OCI-LY1 (cell line): Measurements from ENCODE around the gene ARHGAP6.

Experiments
- H2AFZ ChIP-seq: fragments of 200-600 bp; sonication (generic), shearing (Covaris generic); 2 replicates; pipeline ENCODE4 v1.6.0; 2014; ENCODE audit warnings: antibody characterized with exemption, mild to moderate bottlenecking, low read length
- H3F3A ChIP-seq: fragments of 200-600 bp; sonication (generic), shearing (Covaris generic); 2 replicates; pipeline ENCODE4 v1.6.0; 2014; ENCODE audit warnings: mild to moderate bottlenecking, antibody characterized with exemption, low read length, moderate library complexity; ENCODE audit not compliant: insufficient read depth
- H3K27ac ChIP-seq: fragments of 200-600 bp; sonication (generic); 2 replicates; pipeline ENCODE4 v1.5.1; 2014; ENCODE audit warnings: low read length, mixed run types, mild to moderate bottlenecking, low read depth; ENCODE audit not compliant: poor library complexity, severe bottlenecking
- H3K27me3 ChIP-seq: fragments of 200-600 bp; sonication (generic); 2 replicates; pipeline ENCODE4 v1.6.0; 2014; ENCODE audit warnings: antibody characterized with exemption, mild to moderate bottlenecking, low read length, moderate library complexity; ENCODE audit not compliant: insufficient read depth
- H3K36me3 ChIP-seq: fragments of 200-600 bp; sonication (generic); 2 replicates; pipeline ENCODE4 v1.6.1; 2014; ENCODE audit warnings: mild to moderate bottlenecking, antibody characterized with exemption, low read length, moderate library complexity, mixed read lengths; ENCODE audit not compliant: insufficient read depth
- H3K4me1 ChIP-seq: fragments of 200-600 bp; sonication (generic); 2 replicates; pipeline ENCODE4 v1.5.1; 2014; ENCODE audit warnings: mild to moderate bottlenecking, low read length, moderate library complexity; ENCODE audit not compliant: insufficient read depth, severe bottlenecking
- H3K4me2 ChIP-seq: fragments of 200-600 bp; sonication (generic), shearing (Covaris generic); 2 replicates; pipeline ENCODE4 v1.6.1; 2014; ENCODE audit warnings: low read length
- H3K4me3 ChIP-seq: fragments of 200-600 bp; sonication (generic); 2 replicates; pipeline ENCODE4 v1.5.1; 2014; ENCODE audit warnings: low read length, low read depth, mild to moderate bottlenecking, mixed read lengths; ENCODE audit not compliant: poor library complexity, severe bottlenecking
- H3K79me2 ChIP-seq: fragments of 200-600 bp; shearing (Covaris generic); 2 replicates; pipeline ENCODE4 v1.6.1; 2016; ENCODE audit warnings: mixed run types, low read length, mixed read lengths; ENCODE audit not compliant: insufficient read depth
- H3K9ac ChIP-seq: fragments of 200-600 bp; sonication (generic), shearing (Covaris generic); 2 replicates; pipeline ENCODE4 v1.6.1; 2014; ENCODE audit warnings: mild to moderate bottlenecking, low read length, mixed read lengths
- H3K9me2 ChIP-seq: fragments of 200-600 bp; sonication (generic), shearing (Covaris generic); 2 replicates; pipeline ENCODE4 v1.6.1; 2014; ENCODE audit warnings: low read depth, mild to moderate bottlenecking, low read length, mixed read lengths
- H3K9me3 ChIP-seq: fragments of 200-600 bp; shearing (Covaris generic); 2 replicates; pipeline ENCODE4 v1.6.1; 2014; ENCODE audit warnings: low read length, mixed read lengths
- H4K20me1 ChIP-seq: fragments of 200-600 bp; sonication (generic), shearing (Covaris generic); 2 replicates; pipeline ENCODE4 v1.6.0; 2016; ENCODE audit warnings: mild to moderate bottlenecking, low read length; ENCODE audit not compliant: insufficient read depth
- EZH2 ChIP-seq: fragments of 200-600 bp; sonication (generic), shearing (Covaris generic); IDR thresholded peaks from 2 replicates; pipeline ENCODE4 v1.8.0; 2017; ENCODE audit warnings: borderline replicate concordance, mixed run types, mild to moderate bottlenecking, antibody characterized with exemption, low read length, moderate library complexity, mixed read lengths
- TF ChIP-seq, protein P1 (sequence below): fragments of 200-600 bp; sonication (generic), shearing (Covaris generic); IDR thresholded peaks from 2 replicates; pipeline ENCODE4 v1.5.1; 2017; ENCODE audit warnings: mild to moderate bottlenecking, antibody characterized with exemption, low read length, moderate library complexity, mixed read lengths

ARHGAP6 gene, protein sequence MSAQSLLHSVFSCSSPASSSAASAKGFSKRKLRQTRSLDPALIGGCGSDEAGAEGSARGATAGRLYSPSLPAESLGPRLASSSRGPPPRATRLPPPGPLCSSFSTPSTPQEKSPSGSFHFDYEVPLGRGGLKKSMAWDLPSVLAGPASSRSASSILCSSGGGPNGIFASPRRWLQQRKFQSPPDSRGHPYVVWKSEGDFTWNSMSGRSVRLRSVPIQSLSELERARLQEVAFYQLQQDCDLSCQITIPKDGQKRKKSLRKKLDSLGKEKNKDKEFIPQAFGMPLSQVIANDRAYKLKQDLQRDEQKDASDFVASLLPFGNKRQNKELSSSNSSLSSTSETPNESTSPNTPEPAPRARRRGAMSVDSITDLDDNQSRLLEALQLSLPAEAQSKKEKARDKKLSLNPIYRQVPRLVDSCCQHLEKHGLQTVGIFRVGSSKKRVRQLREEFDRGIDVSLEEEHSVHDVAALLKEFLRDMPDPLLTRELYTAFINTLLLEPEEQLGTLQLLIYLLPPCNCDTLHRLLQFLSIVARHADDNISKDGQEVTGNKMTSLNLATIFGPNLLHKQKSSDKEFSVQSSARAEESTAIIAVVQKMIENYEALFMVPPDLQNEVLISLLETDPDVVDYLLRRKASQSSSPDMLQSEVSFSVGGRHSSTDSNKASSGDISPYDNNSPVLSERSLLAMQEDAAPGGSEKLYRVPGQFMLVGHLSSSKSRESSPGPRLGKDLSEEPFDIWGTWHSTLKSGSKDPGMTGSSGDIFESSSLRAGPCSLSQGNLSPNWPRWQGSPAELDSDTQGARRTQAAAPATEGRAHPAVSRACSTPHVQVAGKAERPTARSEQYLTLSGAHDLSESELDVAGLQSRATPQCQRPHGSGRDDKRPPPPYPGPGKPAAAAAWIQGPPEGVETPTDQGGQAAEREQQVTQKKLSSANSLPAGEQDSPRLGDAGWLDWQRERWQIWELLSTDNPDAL (N-terminal part only)

DNA sequence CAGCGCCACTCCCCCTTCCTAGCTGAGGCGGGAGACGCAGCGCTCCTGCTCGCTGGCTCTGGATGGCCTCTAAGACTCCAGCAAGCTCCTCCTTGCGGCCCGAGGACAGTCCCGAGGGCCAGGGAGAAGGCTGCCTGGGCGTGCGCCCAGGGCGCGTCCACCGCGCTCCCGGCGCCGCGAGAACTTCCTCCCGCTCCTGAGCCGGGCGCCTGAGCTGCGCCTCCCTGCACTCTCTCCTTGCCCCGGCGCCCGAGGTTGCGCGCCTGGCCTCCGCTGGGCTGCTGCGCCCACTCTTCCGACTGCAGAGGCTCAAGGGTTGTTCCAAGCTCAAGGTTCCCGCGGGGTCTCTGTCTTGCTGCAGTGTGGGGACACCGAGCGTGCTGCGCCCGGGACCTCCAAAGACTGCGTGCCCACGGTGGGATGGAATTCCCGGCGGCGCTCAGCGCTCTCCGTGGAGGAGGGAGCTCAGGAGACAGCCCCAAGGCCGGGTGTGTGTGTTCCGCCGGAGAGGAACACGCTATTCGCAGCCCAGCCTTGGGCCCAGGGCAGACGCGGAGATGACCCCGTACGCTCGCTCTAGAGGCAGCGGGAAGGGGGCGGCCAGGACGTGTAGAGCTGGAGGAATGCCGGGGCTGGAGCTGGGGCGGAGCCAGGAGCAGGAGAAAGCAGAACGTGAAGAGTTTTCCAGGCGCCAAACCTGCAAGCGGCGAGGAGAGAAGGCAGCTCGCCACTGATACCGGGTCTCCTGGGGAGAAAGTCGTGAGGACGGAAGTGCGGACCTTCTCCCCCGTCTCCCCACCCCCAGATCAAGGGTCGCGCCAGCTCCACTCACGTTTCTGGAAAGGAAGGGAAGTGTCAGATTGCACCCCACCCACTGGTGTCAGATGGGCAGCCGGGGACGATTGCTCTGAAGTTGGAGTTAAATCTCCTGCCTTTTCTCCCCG, at the start of gene ARHGAP6:
ARHGAP6 (minus strand) TSS at position 753 of the 944 bp plus-strand sequence. CDS start 1,092 bp downstream, outside the sequence.
- H3F3A ChIP-seq = no peaks in the 10 kb centered on the region
- H3K36me3 ChIP-seq = no peaks in the 10 kb centered on the region
- TF ChIP-seq, protein P1, sequence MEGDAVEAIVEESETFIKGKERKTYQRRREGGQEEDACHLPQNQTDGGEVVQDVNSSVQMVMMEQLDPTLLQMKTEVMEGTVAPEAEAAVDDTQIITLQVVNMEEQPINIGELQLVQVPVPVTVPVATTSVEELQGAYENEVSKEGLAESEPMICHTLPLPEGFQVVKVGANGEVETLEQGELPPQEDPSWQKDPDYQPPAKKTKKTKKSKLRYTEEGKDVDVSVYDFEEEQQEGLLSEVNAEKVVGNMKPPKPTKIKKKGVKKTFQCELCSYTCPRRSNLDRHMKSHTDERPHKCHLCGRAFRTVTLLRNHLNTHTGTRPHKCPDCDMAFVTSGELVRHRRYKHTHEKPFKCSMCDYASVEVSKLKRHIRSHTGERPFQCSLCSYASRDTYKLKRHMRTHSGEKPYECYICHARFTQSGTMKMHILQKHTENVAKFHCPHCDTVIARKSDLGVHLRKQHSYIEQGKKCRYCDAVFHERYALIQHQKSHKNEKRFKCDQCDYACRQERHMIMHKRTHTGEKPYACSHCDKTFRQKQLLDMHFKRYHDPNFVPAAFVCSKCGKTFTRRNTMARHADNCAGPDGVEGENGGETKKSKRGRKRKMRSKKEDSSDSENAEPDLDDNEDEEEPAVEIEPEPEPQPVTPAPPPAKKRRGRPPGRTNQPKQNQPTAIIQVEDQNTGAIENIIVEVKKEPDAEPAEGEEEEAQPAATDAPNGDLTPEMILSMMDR = no peak
- no peak for TF ChIP-seq EZH2
- H3K4me1 ChIP-seq = no peaks in the 10 kb centered on the region
- H2AFZ ChIP-seq = no peak within 1 kb of the TSS
- H3K9ac ChIP-seq = no peak within 1 kb of the TSS
- no peak within 1 kb of the TSS for H3K27ac ChIP-seq
- H3K27me3 ChIP-seq = no peaks in the 10 kb centered on the region
- H3K4me2 ChIP-seq = no peak within 1 kb of the TSS
- no peaks in the 10 kb centered on the region for H3K9me2 ChIP-seq
- no peaks in the 10 kb centered on the region for H4K20me1 ChIP-seq
- H3K9me3 ChIP-seq = no peaks in the 10 kb centered on the region
- no peaks in the 10 kb centered on the region for H3K79me2 ChIP-seq
- H3K4me3 ChIP-seq = no peak within 1 kb of the TSS

DNA sequence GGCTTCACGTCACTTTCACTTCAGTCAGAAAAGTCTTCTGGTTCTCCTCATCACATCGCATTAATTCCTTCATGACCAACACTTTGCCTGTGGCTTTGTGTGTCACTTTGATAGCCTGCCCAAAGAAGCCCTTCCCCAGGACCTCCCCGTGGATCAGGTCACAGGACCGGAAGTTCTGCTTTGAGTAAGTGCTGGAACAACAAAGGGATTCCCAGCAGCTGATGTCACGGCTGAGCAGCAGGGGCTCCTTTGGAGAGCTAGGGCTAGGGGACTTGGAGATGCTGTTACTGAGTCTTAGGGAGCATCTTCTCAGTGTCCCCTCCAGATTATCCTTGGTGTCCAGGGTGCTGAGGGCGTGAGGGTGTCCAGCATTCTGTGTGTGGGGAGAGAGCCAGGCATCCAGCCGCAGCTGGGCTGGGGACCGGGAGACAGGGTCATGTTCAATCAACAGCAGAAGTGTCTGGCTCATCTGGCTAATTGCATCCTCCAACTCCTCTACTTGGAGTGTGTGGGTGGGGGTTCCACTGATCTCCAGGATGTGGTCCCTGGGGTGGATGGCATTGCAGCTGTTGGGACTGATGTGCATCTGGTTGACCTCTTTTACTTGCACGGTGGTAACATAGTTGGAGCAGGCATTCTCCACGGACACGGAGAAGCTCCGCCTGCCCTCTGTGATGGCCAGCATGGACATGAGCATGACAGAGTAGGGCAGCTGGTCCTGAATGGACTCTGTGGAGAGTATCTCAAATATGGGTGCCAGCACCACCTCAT, 39.2 kb upstream of the ARHGAP6 start:
- no peaks in the 10 kb centered on the region for H3F3A ChIP-seq
- H3K27ac ChIP-seq = no peak overlapping the region
- no peaks in the 10 kb centered on the region for H3K79me2 ChIP-seq
- no peak overlapping the region for H3K4me3 ChIP-seq
- H3K4me1 ChIP-seq = no peaks in the 10 kb centered on the region
- no peak for TF ChIP-seq EZH2
- TF ChIP-seq, protein P1 = no peak
- no peaks in the 10 kb centered on the region for H4K20me1 ChIP-seq
- H3K9me3 ChIP-seq = no peaks in the 10 kb centered on the region
- H3K9me2 ChIP-seq = no peaks in the 10 kb centered on the region
- H3K27me3 ChIP-seq = no peaks in the 10 kb centered on the region
- H3K36me3 ChIP-seq = no peaks in the 10 kb centered on the region
- no peak overlapping the region for H3K9ac ChIP-seq
- H2AFZ ChIP-seq = no peak overlapping the region
- no peak overlapping the region for H3K4me2 ChIP-seq
